GM20000 (cell line): Measurements from ENCODE around the gene APMAP.

Experiments
- DNase-seq: peaks from one replicate; pipeline ENCODE4 v3.0.0; 2012; ENCODE audit warnings: low spot score
- CTCF ChIP-seq: IDR thresholded peaks from 2 replicates; pipeline ENCODE4 v1.5.1; 2012; ENCODE audit warnings: mild to moderate bottlenecking, control low read depth; ENCODE audit errors: extremely low read depth, missing control alignments

Gene APMAP

GRCh38 chr20:25037288-25038102 is 44.9 kb upstream of the APMAP start:
- TF ChIP-seq CTCF = no peak
- no peak for DNase-seq

- TF ChIP-seq CTCF = no peak
- DNase-seq = no peak
Observed at GRCh38 chr20:25036331-25036936, 43.9 kb upstream of the APMAP start.

- TF ChIP-seq CTCF = no peak
- DNase-seq = no peak
Observed at GRCh38 chr20:25035921-25036320, 43.4 kb upstream of the APMAP start.

- no peak for DNase-seq
- TF ChIP-seq CTCF = no peak
Observed at GRCh38 chr20:25033924-25034300, 41.4 kb upstream of the APMAP start.

GRCh38 chr20:25033265-25033923 is 40.8 kb upstream of the APMAP start:
- no peak for TF ChIP-seq CTCF
- no peak for DNase-seq

- TF ChIP-seq CTCF = no peak
- no peak for DNase-seq
Observed at GRCh38 chr20:25032478-25033264, 40.1 kb upstream of the APMAP start.
